Measurements from ENCODE around the gene RNGTT.
"Not testable (repeated sequence)": the region's sequence is repeated elsewhere in the genome, so short reads cannot be mapped to it uniquely, and the experiment has no call there.

RNGTT gene

DNA sequence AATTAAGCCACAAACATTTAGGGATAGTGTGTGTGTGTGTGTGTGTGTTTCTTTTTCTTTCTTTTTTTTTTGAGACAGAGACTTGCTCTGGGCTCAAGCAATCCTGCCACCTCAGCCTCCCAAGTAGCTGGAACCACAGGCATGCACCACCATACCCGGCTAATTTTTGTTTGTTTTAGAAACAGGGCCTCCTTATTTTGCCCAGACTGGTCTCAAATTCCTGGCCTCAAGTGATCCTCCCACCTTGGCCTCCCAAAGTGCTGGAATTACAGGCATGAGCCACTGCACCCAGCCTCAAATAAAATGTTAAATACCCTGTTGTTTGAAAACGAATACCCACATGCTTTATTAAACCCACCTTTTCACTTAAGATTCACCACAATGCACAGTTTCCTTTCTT, 195.3 kb downstream of the RNGTT start:
- not testable (repeated sequence) for H3K27me3 ChIP-seq (ENCODE audit: control insufficient read depth in 1 of 2, insufficient read depth in 2 of 2, low read length in 2 of 2); H3K36me3 ChIP-seq (ENCODE audit: insufficient read depth, low read length); H3K4me3 ChIP-seq (ENCODE audit: low read depth in 1 of 2, low read length in 2 of 2); H3K9me3 ChIP-seq (ENCODE audit: low read length); H3K9ac ChIP-seq (ENCODE audit: low read length); H3K27ac ChIP-seq (ENCODE audit: low read depth, low read length); H3K4me1 ChIP-seq (ENCODE audit: insufficient read depth, low read length)

DNA sequence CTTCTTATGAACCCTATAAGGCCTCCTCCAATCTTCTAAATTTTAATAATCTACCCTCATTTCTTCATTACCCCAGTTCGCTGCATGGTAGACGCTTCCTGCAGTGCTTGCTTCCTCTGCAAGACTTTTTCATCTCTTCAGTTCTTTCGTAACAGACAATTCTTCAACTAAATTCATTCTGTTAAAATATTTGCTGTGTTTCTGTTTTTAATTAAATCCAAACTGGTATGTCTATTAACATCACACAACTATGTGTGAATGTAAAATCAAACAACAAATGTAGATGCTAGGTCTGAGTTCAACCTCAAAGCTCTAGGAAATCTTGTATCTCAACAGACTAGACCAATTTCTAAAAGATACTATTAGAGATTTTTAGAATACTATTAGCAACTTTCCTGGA, 199.3 kb downstream of the RNGTT start:
- H3K4me1 ChIP-seq (ENCODE audit: insufficient read depth, low read length), result no peaks in the 10 kb centered on the region
- H3K27me3 ChIP-seq (ENCODE audit: control insufficient read depth in 1 of 2, insufficient read depth in 2 of 2, low read length in 2 of 2), result no peaks in the 10 kb centered on the region
- H3K36me3 ChIP-seq (ENCODE audit: insufficient read depth, low read length), result no peaks in the 10 kb centered on the region
- no peaks in the 10 kb centered on the region for H3K9me3 ChIP-seq (ENCODE audit: low read length)
- no peak overlapping the region for H3K9ac ChIP-seq (ENCODE audit: low read length)
- no peak overlapping the region for H3K4me3 ChIP-seq (ENCODE audit: low read depth in 1 of 2, low read length in 2 of 2)
- H3K27ac ChIP-seq (ENCODE audit: low read depth, low read length), result no peak overlapping the region

DNA sequence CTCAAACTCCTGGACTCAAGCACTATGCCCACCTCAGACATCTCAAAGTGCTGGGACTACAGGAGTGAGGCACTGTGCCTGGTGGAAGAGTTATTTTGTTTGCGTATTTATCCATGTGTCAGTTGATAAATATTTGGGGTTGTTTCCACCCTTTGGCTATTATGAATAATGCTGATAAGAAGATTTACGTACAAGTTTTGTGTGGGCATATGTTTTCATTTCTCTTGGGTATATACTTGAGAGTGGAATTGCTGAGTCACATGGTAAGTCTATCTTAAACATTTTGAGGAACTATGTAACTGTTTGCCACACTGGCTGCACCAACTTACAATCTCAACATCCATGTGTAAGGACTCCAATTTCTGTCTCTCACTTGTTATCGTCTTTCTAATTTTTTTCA, 200.3 kb downstream of the RNGTT start:
- no peak overlapping the region for H3K9ac ChIP-seq (ENCODE audit: low read length)
- H3K4me1 ChIP-seq (ENCODE audit: insufficient read depth, low read length), result no peaks in the 10 kb centered on the region
- H3K36me3 ChIP-seq (ENCODE audit: insufficient read depth, low read length), result no peaks in the 10 kb centered on the region
- H3K27ac ChIP-seq (ENCODE audit: low read depth, low read length), result no peak overlapping the region
- H3K9me3 ChIP-seq (ENCODE audit: low read length), result no peaks in the 10 kb centered on the region
- H3K27me3 ChIP-seq (ENCODE audit: control insufficient read depth in 1 of 2, insufficient read depth in 2 of 2, low read length in 2 of 2), result no peaks in the 10 kb centered on the region
- no peak overlapping the region for H3K4me3 ChIP-seq (ENCODE audit: low read depth in 1 of 2, low read length in 2 of 2)

DNA sequence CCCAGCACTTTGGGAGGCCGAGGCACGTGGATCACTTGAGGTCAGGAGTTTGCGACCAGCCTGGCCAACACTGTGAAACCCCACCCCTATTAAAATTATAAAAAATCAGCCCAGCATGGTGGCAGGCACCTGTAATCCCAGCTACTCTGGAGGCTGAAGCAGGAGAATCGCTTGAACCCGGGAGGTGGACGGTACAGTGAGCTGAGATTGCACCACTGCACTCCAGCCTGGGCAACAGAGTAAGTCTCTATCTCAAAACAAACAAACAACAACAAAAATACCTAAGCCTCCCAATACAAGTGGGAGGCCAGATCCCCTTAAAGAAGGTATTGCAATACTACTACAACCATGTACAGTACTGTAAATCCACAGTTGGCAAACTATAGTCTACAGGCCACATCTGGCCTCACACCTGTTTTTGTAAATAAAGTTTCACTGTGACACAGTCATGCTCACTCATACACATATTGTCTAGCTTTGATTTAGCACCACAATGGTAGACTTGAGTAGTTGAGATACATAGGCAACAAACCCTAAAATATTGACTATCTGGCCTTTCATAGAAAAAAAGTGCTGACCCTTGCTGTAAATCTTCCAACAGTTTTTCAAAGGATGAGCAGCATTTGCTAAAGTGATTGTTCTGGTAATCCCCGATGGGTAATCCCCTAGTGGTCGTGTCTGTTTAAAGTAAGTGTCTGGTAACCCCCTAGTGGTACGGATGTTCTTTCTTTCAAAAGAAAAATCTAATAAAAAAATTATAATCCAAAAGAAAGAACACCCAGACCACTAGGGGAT, 202.0 kb downstream of the RNGTT start:
- no peaks in the 10 kb centered on the region for H3K4me1 ChIP-seq (ENCODE audit: insufficient read depth, low read length)
- no peaks in the 10 kb centered on the region for H3K36me3 ChIP-seq (ENCODE audit: insufficient read depth, low read length)
- no peak overlapping the region for H3K4me3 ChIP-seq (ENCODE audit: low read depth in 1 of 2, low read length in 2 of 2)
- no peaks in the 10 kb centered on the region for H3K9me3 ChIP-seq (ENCODE audit: low read length)
- no peak overlapping the region for H3K9ac ChIP-seq (ENCODE audit: low read length)
- no peak overlapping the region for H3K27ac ChIP-seq (ENCODE audit: low read depth, low read length)
- H3K27me3 ChIP-seq (ENCODE audit: control insufficient read depth in 1 of 2, insufficient read depth in 2 of 2, low read length in 2 of 2), result no peaks in the 10 kb centered on the region

DNA sequence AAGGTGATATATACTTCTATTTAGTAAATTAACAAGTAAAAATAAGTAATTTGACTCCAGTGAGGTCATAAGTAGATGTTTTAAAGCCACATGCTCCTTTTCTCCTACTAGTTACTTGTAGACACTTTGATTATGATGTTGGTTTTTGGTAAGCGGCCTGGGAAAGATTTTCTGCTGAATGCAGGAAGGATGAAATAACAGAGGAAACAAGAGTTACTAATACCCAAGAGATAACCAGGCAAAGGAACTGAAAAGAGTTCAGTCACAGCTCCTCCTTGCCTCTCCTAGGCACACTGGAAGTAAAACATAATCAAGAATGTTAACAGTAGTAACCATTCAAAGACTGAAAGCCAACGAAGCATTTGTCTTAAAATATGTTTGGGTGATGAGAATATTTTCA, 203.3 kb downstream of the RNGTT start:
- Histone ChIP-seq H3K27ac (ENCODE audit: low read depth, low read length) (no peak overlapping the region), H3K9me3 (ENCODE audit: low read length) (no peaks in the 10 kb centered on the region), H3K27me3 (ENCODE audit: control insufficient read depth in 1 of 2, insufficient read depth in 2 of 2, low read length in 2 of 2) (no peaks in the 10 kb centered on the region), H3K4me3 (ENCODE audit: low read depth in 1 of 2, low read length in 2 of 2) (no peak overlapping the region), H3K9ac (ENCODE audit: low read length) (no peak overlapping the region), H3K36me3 (ENCODE audit: insufficient read depth, low read length) (no peaks in the 10 kb centered on the region), H3K4me1 (ENCODE audit: insufficient read depth, low read length) (no peaks in the 10 kb centered on the region)

DNA sequence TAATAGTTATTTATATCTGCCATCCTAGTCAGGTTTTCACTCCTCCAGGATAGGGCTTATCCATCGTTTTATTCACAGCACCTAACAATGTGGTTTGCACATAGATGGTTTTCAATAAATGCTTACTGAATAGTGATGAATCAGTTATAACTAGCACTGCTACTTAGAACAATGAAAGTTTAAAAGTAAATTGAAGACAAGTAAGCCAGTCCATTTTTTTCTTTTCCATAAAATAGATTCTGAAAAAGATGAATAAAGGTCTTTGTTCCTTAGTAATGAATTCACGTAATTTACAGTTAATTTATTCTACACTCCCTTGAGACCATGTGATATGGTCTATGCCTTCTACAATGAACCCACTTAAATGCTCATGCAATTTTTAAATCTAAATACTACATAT, 212.5 kb downstream of the RNGTT start:
- no peak overlapping the region for H3K27ac ChIP-seq (ENCODE audit: low read depth, low read length)
- H3K9ac ChIP-seq (ENCODE audit: low read length), result no peak overlapping the region
- H3K36me3 ChIP-seq (ENCODE audit: insufficient read depth, low read length), result no peaks in the 10 kb centered on the region
- no peaks in the 10 kb centered on the region for H3K27me3 ChIP-seq (ENCODE audit: control insufficient read depth in 1 of 2, insufficient read depth in 2 of 2, low read length in 2 of 2)
- H3K4me1 ChIP-seq (ENCODE audit: insufficient read depth, low read length), result no peaks in the 10 kb centered on the region
- no peak overlapping the region for H3K4me3 ChIP-seq (ENCODE audit: low read depth in 1 of 2, low read length in 2 of 2)
- H3K9me3 ChIP-seq (ENCODE audit: low read length), result no peaks in the 10 kb centered on the region

DNA sequence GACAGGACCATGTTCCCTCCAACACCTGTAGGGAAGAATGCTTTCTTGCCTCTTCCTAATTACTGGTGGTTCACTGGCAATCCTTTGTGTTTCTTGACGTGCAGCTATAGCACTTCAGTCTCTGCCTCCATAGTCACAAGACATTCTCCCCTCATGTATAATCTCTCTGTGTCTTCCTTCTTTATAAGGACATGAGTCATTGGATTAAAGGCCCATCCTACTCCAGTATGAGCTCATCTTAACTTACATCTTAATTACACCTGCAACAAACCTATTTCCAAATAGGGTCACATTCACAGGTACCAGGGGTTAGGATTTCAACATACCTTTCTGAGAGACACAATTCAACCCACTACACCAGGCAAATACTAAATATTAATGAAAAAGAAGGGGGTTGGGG, 213.6 kb downstream of the RNGTT start:
- Histone ChIP-seq H3K27me3 (ENCODE audit: control insufficient read depth in 1 of 2, insufficient read depth in 2 of 2, low read length in 2 of 2) (no peaks in the 10 kb centered on the region), H3K9ac (ENCODE audit: low read length) (no peak overlapping the region), H3K4me3 (ENCODE audit: low read depth in 1 of 2, low read length in 2 of 2) (no peak overlapping the region), H3K36me3 (ENCODE audit: insufficient read depth, low read length) (no peaks in the 10 kb centered on the region), H3K9me3 (ENCODE audit: low read length) (no peaks in the 10 kb centered on the region), H3K4me1 (ENCODE audit: insufficient read depth, low read length) (no peaks in the 10 kb centered on the region), H3K27ac (ENCODE audit: low read depth, low read length) (no peak overlapping the region)

DNA sequence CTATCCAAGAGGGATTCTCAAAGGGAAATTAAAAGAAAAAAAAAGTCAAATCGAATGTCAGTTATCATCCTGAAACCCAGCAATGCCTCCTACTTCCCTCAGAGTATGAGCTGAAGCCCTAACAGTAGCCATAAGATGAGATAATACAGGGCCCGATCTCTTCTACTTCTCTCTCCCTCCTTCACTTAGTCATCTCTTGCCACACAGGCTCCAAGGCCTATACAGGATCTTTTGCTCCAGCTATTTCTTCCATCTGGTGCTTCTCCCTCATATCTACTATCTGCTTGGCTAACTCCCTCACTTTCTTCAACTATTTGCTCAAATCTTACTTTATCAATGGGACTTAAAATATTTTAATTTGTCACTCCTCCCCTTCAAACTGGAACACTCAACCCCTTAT, 215.3 kb downstream of the RNGTT start:
- Histone ChIP-seq H3K4me3 (ENCODE audit: low read depth in 1 of 2, low read length in 2 of 2) (no peak overlapping the region), H3K36me3 (ENCODE audit: insufficient read depth, low read length) (no peaks in the 10 kb centered on the region), H3K27me3 (ENCODE audit: control insufficient read depth in 1 of 2, insufficient read depth in 2 of 2, low read length in 2 of 2) (no peaks in the 10 kb centered on the region), H3K9me3 (ENCODE audit: low read length) (no peaks in the 10 kb centered on the region), H3K4me1 (ENCODE audit: insufficient read depth, low read length) (no peaks in the 10 kb centered on the region), H3K27ac (ENCODE audit: low read depth, low read length) (no peak overlapping the region), H3K9ac (ENCODE audit: low read length) (no peak overlapping the region)

DNA sequence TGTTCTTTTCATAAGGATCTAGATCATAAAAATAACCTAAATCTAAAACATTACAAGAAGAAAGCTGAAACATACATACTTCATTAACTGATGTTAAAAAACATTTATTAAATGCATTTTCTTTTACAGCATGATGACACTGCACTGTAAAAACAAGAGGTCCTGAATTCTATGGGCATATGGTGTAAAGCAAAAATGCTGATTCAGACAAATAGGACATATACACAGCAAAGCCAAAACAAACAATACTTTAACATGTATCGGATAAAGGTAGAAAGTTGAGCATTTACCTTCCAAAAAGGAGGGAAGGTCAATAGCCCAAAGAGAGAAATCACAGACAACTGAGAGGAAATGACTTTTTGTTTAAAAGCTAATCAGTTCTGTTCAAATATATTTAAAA, 221.5 kb downstream of the RNGTT start:
- Histone ChIP-seq H3K9ac (ENCODE audit: low read length) (no peak overlapping the region), H3K36me3 (ENCODE audit: insufficient read depth, low read length) (no peaks in the 10 kb centered on the region), H3K27me3 (ENCODE audit: control insufficient read depth in 1 of 2, insufficient read depth in 2 of 2, low read length in 2 of 2) (no peaks in the 10 kb centered on the region), H3K4me1 (ENCODE audit: insufficient read depth, low read length) (no peaks in the 10 kb centered on the region), H3K4me3 (ENCODE audit: low read depth in 1 of 2, low read length in 2 of 2) (no peak overlapping the region), H3K9me3 (ENCODE audit: low read length) (no peaks in the 10 kb centered on the region), H3K27ac (ENCODE audit: low read depth, low read length) (no peak overlapping the region)

DNA sequence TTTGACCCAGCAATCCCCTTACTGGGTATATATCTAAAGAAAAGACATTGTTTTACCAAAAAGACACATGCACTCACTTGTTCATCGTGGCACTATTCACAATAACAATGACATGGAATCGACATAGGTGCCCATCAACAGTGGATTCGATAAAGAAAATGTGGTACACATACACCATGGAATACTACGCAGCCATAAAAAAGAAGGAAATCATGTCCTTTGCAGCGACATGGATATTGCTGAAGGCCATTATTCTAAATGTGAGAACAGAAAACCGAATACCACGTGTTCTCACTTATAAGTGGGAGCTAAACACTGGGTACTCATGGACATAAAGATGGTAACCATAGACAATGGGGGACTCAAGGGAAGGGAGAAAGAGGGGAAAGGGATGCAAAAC, 222.3 kb downstream of the RNGTT start:
- Histone ChIP-seq H3K4me3 (ENCODE audit: low read depth in 1 of 2, low read length in 2 of 2) (no peak overlapping the region), H3K9me3 (ENCODE audit: low read length) (no peaks in the 10 kb centered on the region), H3K27ac (ENCODE audit: low read depth, low read length) (no peak overlapping the region), H3K36me3 (ENCODE audit: insufficient read depth, low read length) (no peaks in the 10 kb centered on the region), H3K9ac (ENCODE audit: low read length) (no peak overlapping the region), H3K27me3 (ENCODE audit: control insufficient read depth in 1 of 2, insufficient read depth in 2 of 2, low read length in 2 of 2) (no peaks in the 10 kb centered on the region), H3K4me1 (ENCODE audit: insufficient read depth, low read length) (no peaks in the 10 kb centered on the region)

DNA sequence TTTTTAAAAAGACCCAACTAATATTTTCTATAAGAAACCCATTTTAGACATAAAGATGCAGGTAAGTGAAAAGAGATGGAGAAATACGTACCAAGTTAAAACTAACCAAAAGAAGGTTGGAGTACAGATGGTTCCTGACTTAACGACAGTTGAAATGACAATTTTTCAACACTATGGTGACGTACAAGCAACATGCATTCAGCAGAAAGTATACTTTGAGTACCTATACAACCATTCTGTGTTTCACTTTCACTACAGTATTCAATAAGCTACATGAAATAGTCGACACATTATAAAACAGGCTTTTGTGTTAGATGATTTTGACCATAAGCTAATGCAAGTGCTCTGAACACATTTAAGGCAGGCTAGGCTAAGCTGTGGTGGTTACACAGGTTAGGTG, 228.9 kb downstream of the RNGTT start:
- Histone ChIP-seq H3K9ac (ENCODE audit: low read length) (no peak overlapping the region), H3K36me3 (ENCODE audit: insufficient read depth, low read length) (no peaks in the 10 kb centered on the region), H3K4me3 (ENCODE audit: low read depth in 1 of 2, low read length in 2 of 2) (no peak overlapping the region), H3K27ac (ENCODE audit: low read depth, low read length) (no peak overlapping the region), H3K4me1 (ENCODE audit: insufficient read depth, low read length) (no peaks in the 10 kb centered on the region), H3K27me3 (ENCODE audit: control insufficient read depth in 1 of 2, insufficient read depth in 2 of 2, low read length in 2 of 2) (no peaks in the 10 kb centered on the region), H3K9me3 (ENCODE audit: low read length) (no peaks in the 10 kb centered on the region)

DNA sequence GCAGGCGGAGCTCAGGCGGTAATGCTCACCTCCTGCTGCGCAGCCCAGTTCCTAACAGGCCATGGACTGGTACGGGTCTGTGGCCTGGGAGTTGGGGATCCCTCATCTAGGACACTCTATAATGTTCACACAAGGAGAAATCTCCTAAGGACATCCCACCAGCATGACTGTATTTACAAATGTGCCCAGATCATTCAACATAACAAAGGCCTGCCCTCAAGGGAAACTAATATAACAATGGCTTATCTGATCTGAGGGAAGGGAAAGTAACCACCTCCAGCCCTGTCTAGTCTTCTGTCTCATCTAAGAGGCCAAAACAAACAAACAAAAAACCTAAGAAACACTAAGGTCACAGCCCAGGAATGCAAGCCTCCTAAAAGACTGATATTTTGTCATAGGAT, 232.8 kb downstream of the RNGTT start:
- H3K27ac ChIP-seq (ENCODE audit: low read depth, low read length), result no peak overlapping the region
- no peaks in the 10 kb centered on the region for H3K36me3 ChIP-seq (ENCODE audit: insufficient read depth, low read length)
- no peak overlapping the region for H3K4me3 ChIP-seq (ENCODE audit: low read depth in 1 of 2, low read length in 2 of 2)
- H3K9ac ChIP-seq (ENCODE audit: low read length), result no peak overlapping the region
- no peaks in the 10 kb centered on the region for H3K27me3 ChIP-seq (ENCODE audit: control insufficient read depth in 1 of 2, insufficient read depth in 2 of 2, low read length in 2 of 2)
- H3K9me3 ChIP-seq (ENCODE audit: low read length), result no peaks in the 10 kb centered on the region
- H3K4me1 ChIP-seq (ENCODE audit: insufficient read depth, low read length), result no peaks in the 10 kb centered on the region
